OCI-LY1 (cell line): ENCODE measurements around the gene GMCL2.
"Not testable (repeated sequence)": the region's sequence is repeated elsewhere in the genome, so short reads cannot be mapped to it uniquely, and the experiment has no call there.

Source experiments
- EZH2 ChIP-seq: fragments of 200-600 bp; sonication (generic), shearing (Covaris generic); IDR thresholded peaks from 2 replicates; pipeline ENCODE4 v1.8.0; 2017; ENCODE audit warnings: borderline replicate concordance, mixed run types, mild to moderate bottlenecking, antibody characterized with exemption, low read length, moderate library complexity, mixed read lengths
- TF ChIP-seq, protein P1 (sequence below): fragments of 200-600 bp; sonication (generic), shearing (Covaris generic); IDR thresholded peaks from 2 replicates; pipeline ENCODE4 v1.5.1; 2017; ENCODE audit warnings: mild to moderate bottlenecking, antibody characterized with exemption, low read length, moderate library complexity, mixed read lengths

DNA sequence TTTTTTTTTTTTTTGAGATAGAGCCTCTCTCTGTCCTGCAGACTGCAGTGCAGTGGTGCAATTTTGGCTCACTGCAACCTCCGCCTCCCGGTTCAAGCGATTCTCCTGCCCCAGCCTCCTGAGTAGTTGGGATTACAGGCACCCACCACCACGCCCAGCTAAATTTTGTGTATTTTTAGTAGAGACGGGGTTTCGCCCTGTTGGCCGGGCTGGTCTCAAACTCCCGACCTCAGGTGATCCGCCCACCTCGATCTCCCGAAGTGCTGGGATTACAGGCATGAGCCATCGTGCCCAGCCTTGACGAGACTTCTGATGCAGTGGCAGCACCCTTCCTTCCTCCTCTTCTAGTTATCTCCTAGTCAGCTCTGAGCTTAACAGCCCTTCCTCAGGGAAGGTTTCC lies 41.9 kb upstream of the GMCL2 start:
- TF ChIP-seq, protein P1, sequence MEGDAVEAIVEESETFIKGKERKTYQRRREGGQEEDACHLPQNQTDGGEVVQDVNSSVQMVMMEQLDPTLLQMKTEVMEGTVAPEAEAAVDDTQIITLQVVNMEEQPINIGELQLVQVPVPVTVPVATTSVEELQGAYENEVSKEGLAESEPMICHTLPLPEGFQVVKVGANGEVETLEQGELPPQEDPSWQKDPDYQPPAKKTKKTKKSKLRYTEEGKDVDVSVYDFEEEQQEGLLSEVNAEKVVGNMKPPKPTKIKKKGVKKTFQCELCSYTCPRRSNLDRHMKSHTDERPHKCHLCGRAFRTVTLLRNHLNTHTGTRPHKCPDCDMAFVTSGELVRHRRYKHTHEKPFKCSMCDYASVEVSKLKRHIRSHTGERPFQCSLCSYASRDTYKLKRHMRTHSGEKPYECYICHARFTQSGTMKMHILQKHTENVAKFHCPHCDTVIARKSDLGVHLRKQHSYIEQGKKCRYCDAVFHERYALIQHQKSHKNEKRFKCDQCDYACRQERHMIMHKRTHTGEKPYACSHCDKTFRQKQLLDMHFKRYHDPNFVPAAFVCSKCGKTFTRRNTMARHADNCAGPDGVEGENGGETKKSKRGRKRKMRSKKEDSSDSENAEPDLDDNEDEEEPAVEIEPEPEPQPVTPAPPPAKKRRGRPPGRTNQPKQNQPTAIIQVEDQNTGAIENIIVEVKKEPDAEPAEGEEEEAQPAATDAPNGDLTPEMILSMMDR: not testable (repeated sequence)
- TF ChIP-seq EZH2: not testable (repeated sequence)
